ENCODE results near the gene LPP.

- TF ChIP-seq POLR2A (IDR thresholded peaks at IDR 0.05; ENCODE audit: low read depth, low read length) (no peak), POLR2AphosphoS5 (IDR thresholded peaks at IDR 0.05; ENCODE audit: low read depth, low read length) (no peak), TAF1 (IDR thresholded peaks at IDR 0.05; ENCODE audit: borderline replicate concordance, low read depth, low read length) (no peak)
Observed at GRCh38 chr3:188635258-188636042, 481.5 kb downstream of the LPP start.
